Neutrophil (primary cell): ENCODE results near the gene RELT.

ENCODE experiments used
- H3K27ac ChIP-seq: fragments of 200-600 bp; sonication (generic); 2 replicates; pipeline ENCODE4 v1.5.1; 2016; ENCODE audit warnings: mild to moderate bottlenecking, moderate library complexity
- H3K27me3 ChIP-seq: fragments of 200-600 bp; sonication (generic); 2 replicates; pipeline ENCODE4 v1.6.0; 2016; ENCODE audit warnings: mild to moderate bottlenecking
- H3K36me3 ChIP-seq: fragments of 200-600 bp; sonication (generic); 2 replicates; pipeline ENCODE4 v1.5.1; 2017
- H3K4me1 ChIP-seq, 2 experiments: fragments of 200-600 bp in 1 of 2; sonication (generic) in 1 of 2; 1 replicate in 1 of 2; 2 replicates in 1 of 2; pipeline versions ENCODE4 v1.5.1 to v1.6.1; 2013 to 2016; ENCODE audit warnings: low read depth in 1 of 2, low read length in 1 of 2, mild to moderate bottlenecking in 1 of 2, moderate library complexity in 1 of 2; ENCODE audit not compliant: control insufficient read depth in 1 of 2, insufficient read depth in 1 of 2
- H3K4me3 ChIP-seq, 2 experiments: fragments of 200-600 bp in 1 of 2; sonication (generic) in 1 of 2; 1 replicate in 1 of 2; 2 replicates in 1 of 2; pipeline ENCODE4 v1.5.1; 2013 to 2016; ENCODE audit warnings: low read depth in 1 of 2, low read length in 1 of 2, mild to moderate bottlenecking in 1 of 2, moderate library complexity in 1 of 2
- H3K9me3 ChIP-seq: fragments of 200-600 bp; sonication (generic); 2 replicates; pipeline ENCODE4 v1.5.1; 2016
- CTCF ChIP-seq: fragments of 200-600 bp; sonication (generic); IDR thresholded peaks from 2 replicates; pipeline ENCODE4 v1.5.1; 2016; ENCODE audit warnings: antibody characterized with exemption

RELT gene

GRCh38 chr11:73401217-73401923 lies 25.2 kb downstream of the RELT start:
- Histone ChIP-seq H3K27me3 (no peaks in the 10 kb centered on the region), H3K4me1 (peaks cover 33 to 35% of the 10 kb centered on the region in 2 experiments), H3K36me3 (peaks cover 87% of the 10 kb centered on the region), H3K9me3 (no peaks in the 10 kb centered on the region), H3K27ac (peak overlapping the region; percentile 77), H3K4me3 (no peak overlapping the region)
- TF ChIP-seq CTCF: no peak

- H3K9me3 ChIP-seq: no peaks in the 10 kb centered on the region
- H3K4me1 ChIP-seq: peaks cover 41 to 43% of the 10 kb centered on the region in 2 experiments
- peaks cover 87% of the 10 kb centered on the region for H3K36me3 ChIP-seq
- H3K4me3 ChIP-seq: no peak overlapping the region
- no peak for TF ChIP-seq CTCF
- H3K27me3 ChIP-seq: no peaks in the 10 kb centered on the region
- peak overlapping the region; percentile 77 for H3K27ac ChIP-seq
Measured at GRCh38 chr11:73401924-73402833, 26.0 kb downstream of the RELT start.

GRCh38 chr11:73402834-73403185 lies 26.6 kb downstream of the RELT start:
- Histone ChIP-seq H3K9me3 (no peaks in the 10 kb centered on the region), H3K4me1 (peaks cover 43 to 49% of the 10 kb centered on the region in 2 experiments), H3K36me3 (peaks cover 87% of the 10 kb centered on the region), H3K27me3 (no peaks in the 10 kb centered on the region), H3K27ac (peak overlapping the region; percentile 77), H3K4me3 (no peak overlapping the region)
- no peak for TF ChIP-seq CTCF

GRCh38 chr11:73403541-73403940 lies 27.3 kb downstream of the RELT start:
- no peak overlapping the region for H3K4me3 ChIP-seq
- peaks cover 87% of the 10 kb centered on the region for H3K36me3 ChIP-seq
- peak overlapping the region; percentile 77 for H3K27ac ChIP-seq
- H3K27me3 ChIP-seq: no peaks in the 10 kb centered on the region
- no peak for TF ChIP-seq CTCF
- no peaks in the 10 kb centered on the region for H3K9me3 ChIP-seq
- H3K4me1 ChIP-seq: peaks cover 50 to 56% of the 10 kb centered on the region in 2 experiments

GRCh38 chr11:73404048-73404447 lies 27.8 kb downstream of the RELT start:
- H3K9me3 ChIP-seq: no peaks in the 10 kb centered on the region
- TF ChIP-seq CTCF: peak; percentile 29
- H3K27me3 ChIP-seq: no peaks in the 10 kb centered on the region
- H3K27ac ChIP-seq: peak overlapping the region; percentile 77
- H3K4me3 ChIP-seq: no peak overlapping the region
- H3K36me3 ChIP-seq: peaks cover 87% of the 10 kb centered on the region
- H3K4me1 ChIP-seq: peaks cover 50 to 58% of the 10 kb centered on the region in 2 experiments
